ENCODE results near the gene ZC3H7B. TPM values are rescaled to one million over a fixed set of nuclear protein-coding genes. Genes with fewer than 3 reads are reported as not detected.

Gene ZC3H7B
- total RNA-seq, 4 donors from 2014 or later, result 39.0 to 65.2 (median 39.5) TPM

DNA sequence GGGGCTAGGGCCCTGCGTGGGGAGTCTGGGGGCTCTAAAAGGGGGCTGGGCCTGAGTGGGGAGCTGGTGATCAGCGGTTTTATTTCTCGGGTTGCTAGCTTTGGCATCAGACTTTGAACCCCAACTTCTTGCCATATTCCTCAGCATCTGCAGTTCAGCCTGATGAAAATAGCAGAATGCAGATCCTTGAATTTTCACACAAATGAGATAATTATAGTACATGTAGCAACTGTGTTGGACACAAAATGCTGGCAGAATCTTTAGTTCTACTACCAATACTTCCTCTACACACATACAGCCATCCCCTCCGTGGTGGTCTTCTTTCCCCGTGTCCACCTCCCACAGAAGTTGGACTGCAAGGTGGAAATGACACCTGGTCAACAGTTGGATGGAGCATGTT lies 1.5 kb downstream of the ZC3H7B start:
- H3K36me3 ChIP-seq, result peaks cover 0 to 8% of the 10 kb centered on the region in 2 donors
- peaks cover 0 to 53% (median 15%) of the 10 kb centered on the region in 3 donors for H3K4me1 ChIP-seq
- TF ChIP-seq, protein P1, sequence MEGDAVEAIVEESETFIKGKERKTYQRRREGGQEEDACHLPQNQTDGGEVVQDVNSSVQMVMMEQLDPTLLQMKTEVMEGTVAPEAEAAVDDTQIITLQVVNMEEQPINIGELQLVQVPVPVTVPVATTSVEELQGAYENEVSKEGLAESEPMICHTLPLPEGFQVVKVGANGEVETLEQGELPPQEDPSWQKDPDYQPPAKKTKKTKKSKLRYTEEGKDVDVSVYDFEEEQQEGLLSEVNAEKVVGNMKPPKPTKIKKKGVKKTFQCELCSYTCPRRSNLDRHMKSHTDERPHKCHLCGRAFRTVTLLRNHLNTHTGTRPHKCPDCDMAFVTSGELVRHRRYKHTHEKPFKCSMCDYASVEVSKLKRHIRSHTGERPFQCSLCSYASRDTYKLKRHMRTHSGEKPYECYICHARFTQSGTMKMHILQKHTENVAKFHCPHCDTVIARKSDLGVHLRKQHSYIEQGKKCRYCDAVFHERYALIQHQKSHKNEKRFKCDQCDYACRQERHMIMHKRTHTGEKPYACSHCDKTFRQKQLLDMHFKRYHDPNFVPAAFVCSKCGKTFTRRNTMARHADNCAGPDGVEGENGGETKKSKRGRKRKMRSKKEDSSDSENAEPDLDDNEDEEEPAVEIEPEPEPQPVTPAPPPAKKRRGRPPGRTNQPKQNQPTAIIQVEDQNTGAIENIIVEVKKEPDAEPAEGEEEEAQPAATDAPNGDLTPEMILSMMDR (IDR thresholded peaks at IDR 0.05), result no peak
- TF ChIP-seq POLR2AphosphoS5 (IDR thresholded peaks at IDR 0.05), result no peak
- no peak for TF ChIP-seq POLR2A (IDR thresholded peaks at IDR 0.05)
- TF ChIP-seq EP300 (IDR thresholded peaks at IDR 0.05), result no peak
- no peaks in the 10 kb centered on the region for H3K9me3 ChIP-seq
- no peak for ATAC-seq
- H3K27ac ChIP-seq, result peak overlapping the region; percentile 52 to 94 (median 88)
- whole genome bisulfite sequencing, 2 donors (ENCODE audit: low coverage in 1 of 2), result 3 to 11% methylated on average over 2 to 4 of the region's 5 CpGs
- H3K4me3 ChIP-seq, result peak overlapping the region; percentile 62 to 97
- H3K27me3 ChIP-seq, result no peaks in the 10 kb centered on the region

DNA sequence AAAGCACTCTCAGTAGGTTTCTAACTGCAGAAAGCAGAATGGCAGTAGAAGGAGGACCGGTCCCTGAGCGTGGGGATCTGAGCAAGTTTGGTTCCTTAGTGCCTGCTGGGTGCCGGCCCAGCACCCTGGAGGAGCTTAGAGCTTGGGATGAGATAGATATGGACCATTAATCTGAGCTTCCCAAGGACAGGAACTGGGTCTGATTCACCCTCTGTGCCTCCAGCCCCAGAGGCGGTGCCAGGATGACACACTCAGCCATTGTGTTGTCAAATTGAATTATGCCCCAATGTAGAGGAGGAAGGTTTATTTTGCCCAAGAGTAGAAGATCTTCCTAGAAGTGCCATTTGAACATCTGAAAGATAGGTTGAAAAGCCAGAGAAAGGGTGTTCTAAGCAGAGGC lies 4.3 kb downstream of the ZC3H7B start:
- H3K9me3 ChIP-seq, result no peaks in the 10 kb centered on the region
- 63 to 73% methylated on average over 1 to 3 of the region's 4 CpGs for WGBS, 2 donors (ENCODE audit: low coverage in 1 of 2)
- no peak overlapping the region for H3K4me3 ChIP-seq
- peaks cover 0 to 14% of the 10 kb centered on the region in 2 donors for H3K36me3 ChIP-seq
- TF ChIP-seq POLR2AphosphoS5 (IDR thresholded peaks at IDR 0.05) (no peak), POLR2A (IDR thresholded peaks at IDR 0.05) (no peak), EP300 (IDR thresholded peaks at IDR 0.05) (no peak)
- TF ChIP-seq, protein P1 (IDR thresholded peaks at IDR 0.05), result no peak
- ATAC-seq, result no peak
- no peaks in the 10 kb centered on the region for H3K27me3 ChIP-seq
- H3K27ac ChIP-seq, result peak overlapping the region in 3 of 4 donors; percentile 5 to 24 (median 19)
- H3K4me1 ChIP-seq, result peaks cover 0 to 60% (median 20%) of the 10 kb centered on the region in 3 donors

DNA sequence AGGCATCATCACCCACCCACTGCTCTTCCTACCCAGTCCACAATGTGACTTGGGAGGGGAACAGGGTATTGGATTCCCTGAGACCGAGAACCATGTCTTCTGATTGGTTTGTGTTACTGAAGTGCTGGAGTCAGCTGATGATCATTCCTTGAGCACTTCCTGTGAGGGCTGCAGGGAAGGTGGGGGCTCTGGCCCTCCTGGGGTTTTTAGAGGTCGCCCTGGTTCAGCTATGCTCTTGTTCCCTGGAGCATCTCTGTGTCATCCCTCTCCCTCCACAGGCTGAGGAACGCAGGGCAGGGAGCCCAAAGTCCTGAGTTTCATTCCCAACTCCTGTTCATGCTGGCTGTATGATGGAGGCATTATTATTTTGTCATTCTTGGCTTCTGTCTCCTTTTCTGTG lies 6.7 kb downstream of the ZC3H7B start:
- H3K36me3 ChIP-seq, result peaks cover 0 to 14% of the 10 kb centered on the region in 2 donors
- TF ChIP-seq POLR2A (IDR thresholded peaks at IDR 0.05) (no peak), EP300 (IDR thresholded peaks at IDR 0.05) (no peak), POLR2AphosphoS5 (IDR thresholded peaks at IDR 0.05) (no peak)
- TF ChIP-seq, protein P1 (IDR thresholded peaks at IDR 0.05), result no peak
- peaks cover 0 to 47% (median 17%) of the 10 kb centered on the region in 3 donors for H3K4me1 ChIP-seq
- no peaks in the 10 kb centered on the region for H3K9me3 ChIP-seq
- 63% methylated on average over 2 of the region's 3 CpGs; no CpG with 5 or more reads in 1 of the 2 donors for WGBS, 2 donors (ENCODE audit: low coverage in 1 of 2)
- ATAC-seq, result peak; percentile 78
- H3K27me3 ChIP-seq, result no peaks in the 10 kb centered on the region
- H3K4me3 ChIP-seq, result no peak overlapping the region
- peak overlapping the region; percentile 25 to 77 (median 66) for H3K27ac ChIP-seq

DNA sequence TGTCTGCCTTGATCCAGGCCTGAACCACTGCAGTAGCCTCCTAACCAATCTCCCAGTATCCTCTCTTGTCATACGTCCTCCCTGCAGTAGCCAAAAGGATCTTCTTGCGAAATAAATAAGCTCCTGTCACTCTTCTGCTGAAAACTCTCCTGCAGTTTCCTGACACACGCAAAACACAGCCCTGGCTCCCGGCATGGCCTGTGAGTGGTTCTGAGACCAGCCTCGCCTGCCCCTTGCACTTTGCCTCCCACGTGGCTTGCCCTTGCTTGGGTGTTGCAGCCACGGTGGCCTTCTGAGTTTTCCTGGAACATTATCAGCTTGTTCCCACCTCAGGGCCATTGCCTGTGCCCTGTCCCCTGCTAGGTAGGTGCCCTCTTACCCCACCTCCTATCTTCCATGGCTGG lies 7.2 kb downstream of the ZC3H7B start:
- Histone ChIP-seq H3K4me1 (peaks cover 0 to 42% (median 15%) of the 10 kb centered on the region in 3 donors), H3K9me3 (no peaks in the 10 kb centered on the region), H3K36me3 (peaks cover 0 to 14% of the 10 kb centered on the region in 2 donors), H3K27ac (peak overlapping the region in 3 of 4 donors; percentile 62 to 77 (median 71)), H3K4me3 (no peak overlapping the region), H3K27me3 (no peaks in the 10 kb centered on the region)
- no peak for TF ChIP-seq POLR2AphosphoS5 (IDR thresholded peaks at IDR 0.05)
- TF ChIP-seq, protein P1 (IDR thresholded peaks at IDR 0.05), result no peak
- TF ChIP-seq POLR2A (IDR thresholded peaks at IDR 0.05), result no peak
- TF ChIP-seq EP300 (IDR thresholded peaks at IDR 0.05), result no peak
- WGBS, 2 donors (ENCODE audit: low coverage in 1 of 2), result 57% methylated on average over 6 of the region's 7 CpGs; no CpG with 5 or more reads in 1 of the 2 donors
- ATAC-seq, result peak; percentile 77

DNA sequence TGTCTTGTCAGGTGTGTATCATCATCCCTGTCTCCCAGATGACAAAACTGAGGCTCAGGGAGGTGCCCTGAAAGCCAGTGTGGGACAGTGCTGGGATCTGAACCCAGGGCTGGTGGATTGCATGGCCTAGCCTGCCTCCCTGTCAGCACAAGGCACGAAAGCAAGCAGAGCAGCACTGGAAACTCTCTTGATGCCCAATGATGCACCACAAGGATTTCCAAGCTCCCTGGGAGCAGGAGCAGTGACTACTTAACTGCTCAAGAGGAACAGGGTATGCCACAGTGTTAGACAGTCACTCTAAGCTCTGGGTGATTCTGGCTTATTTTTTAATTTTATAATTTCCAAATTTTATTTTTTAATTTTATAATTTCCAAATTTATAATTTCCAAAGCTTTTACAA lies 9.0 kb downstream of the ZC3H7B start:
- Histone ChIP-seq H3K36me3 (peaks cover 0 to 12% of the 10 kb centered on the region in 2 donors), H3K4me1 (peaks cover 0 to 28% (median 15%) of the 10 kb centered on the region in 3 donors), H3K4me3 (no peak overlapping the region), H3K27ac (no peak overlapping the region), H3K27me3 (no peaks in the 10 kb centered on the region), H3K9me3 (no peaks in the 10 kb centered on the region)
- TF ChIP-seq, protein P1 (IDR thresholded peaks at IDR 0.05), result no peak
- TF ChIP-seq EP300 (IDR thresholded peaks at IDR 0.05), result no peak
- TF ChIP-seq POLR2AphosphoS5 (IDR thresholded peaks at IDR 0.05), result no peak
- no peak for TF ChIP-seq POLR2A (IDR thresholded peaks at IDR 0.05)
- ATAC-seq, result no peak
- WGBS, 2 donors (ENCODE audit: low coverage in 1 of 2), result no CpG with 5 or more reads among the region's 1 CpG
